Epithelial cell of prostate (primary cell): ENCODE data around the gene ALDH1L1.

Experiments used
- DNase-seq: peaks from one replicate; pipeline ENCODE4 v3.0.0-alpha.2; 2011; ENCODE audit warnings: low read depth, low spot score
- H3K27ac ChIP-seq: fragments of 450-650 bp; 2 replicates; pipeline ENCODE4 v1.5.1; 2017; ENCODE audit warnings: mild to moderate bottlenecking

Gene ALDH1L1

GRCh38 chr3:126136428-126137220, 43.8 kb downstream of the ALDH1L1 start:
- DNase-seq: no peak
- no peak overlapping the region for H3K27ac ChIP-seq

GRCh38 chr3:126135406-126136076, 44.8 kb downstream of the ALDH1L1 start:
- no peak for DNase-seq
- no peak overlapping the region for H3K27ac ChIP-seq

- DNase-seq: no peak
- H3K27ac ChIP-seq: no peak overlapping the region
Measured at GRCh38 chr3:126135071-126135405, 45.3 kb downstream of the ALDH1L1 start.

- DNase-seq: no peak
- H3K27ac ChIP-seq: no peak overlapping the region
Measured at GRCh38 chr3:126134219-126134975, 46.0 kb downstream of the ALDH1L1 start.

- DNase-seq: no peak
Measured at GRCh38 chr3:126133606-126134005, 46.8 kb downstream of the ALDH1L1 start.

GRCh38 chr3:126132751-126133511, 47.5 kb downstream of the ALDH1L1 start:
- DNase-seq: no peak
- H3K27ac ChIP-seq: no peak overlapping the region

More at GRCh38 chr3:126133606-126134005, 46.8 kb downstream of the ALDH1L1 start:
- H3K27ac ChIP-seq: no peak overlapping the region

GRCh38 chr3:126131881-126132750, 48.3 kb downstream of the ALDH1L1 start:
- no peak for DNase-seq
- H3K27ac ChIP-seq: no peak overlapping the region

- no peak for DNase-seq
- H3K27ac ChIP-seq: no peak overlapping the region
Measured at GRCh38 chr3:126130981-126131745, 49.2 kb downstream of the ALDH1L1 start.

- DNase-seq: no peak
Measured at GRCh38 chr3:126130081-126130855, 50.1 kb downstream of the ALDH1L1 start.

GRCh38 chr3:126129398-126129891, 50.9 kb downstream of the ALDH1L1 start:
- no peak for DNase-seq
- H3K27ac ChIP-seq: no peak overlapping the region

More at GRCh38 chr3:126130081-126130855, 50.1 kb downstream of the ALDH1L1 start:
- H3K27ac ChIP-seq: no peak overlapping the region

- no peak for DNase-seq
- no peak overlapping the region for H3K27ac ChIP-seq
Measured at GRCh38 chr3:126128504-126129397, 51.6 kb downstream of the ALDH1L1 start.

GRCh38 chr3:126127904-126128303, 52.5 kb downstream of the ALDH1L1 start:
- DNase-seq: no peak
- H3K27ac ChIP-seq: no peak overlapping the region

GRCh38 chr3:126127452-126127851, 52.9 kb downstream of the ALDH1L1 start:
- DNase-seq: no peak
- no peak overlapping the region for H3K27ac ChIP-seq

- no peak for DNase-seq
- H3K27ac ChIP-seq: no peak overlapping the region
Measured at GRCh38 chr3:126126811-126127431, 53.5 kb downstream of the ALDH1L1 start.

GRCh38 chr3:126126286-126126685, 54.1 kb downstream of the ALDH1L1 start:
- DNase-seq: no peak
- no peak overlapping the region for H3K27ac ChIP-seq

GRCh38 chr3:126125781-126126251, 54.6 kb downstream of the ALDH1L1 start:
- no peak overlapping the region for H3K27ac ChIP-seq
- DNase-seq: no peak
